AG10803 (cell line): ENCODE data around the gene LAMA3.
A peak's percentile ranks its signal among the peaks of the same experiment; 100 is the strongest.

Source experiments
- DNase-seq: peaks from one replicate; pipeline ENCODE4 v3.0.0; 2010; ENCODE audit warnings: low read depth
- H3K4me3 ChIP-seq: 2 replicates; pipeline ENCODE4 v1.5.1; 2011; ENCODE audit warnings: mild to moderate bottlenecking, low read length, control low read depth
- TF ChIP-seq, protein P1 (sequence below): conservative IDR thresholded peaks from 2 replicates; pipeline ENCODE4 v1.5.1; 2011; ENCODE audit warnings: mild to moderate bottlenecking, low read length, control low read depth, inconsistent platforms

Gene LAMA3

DNA sequence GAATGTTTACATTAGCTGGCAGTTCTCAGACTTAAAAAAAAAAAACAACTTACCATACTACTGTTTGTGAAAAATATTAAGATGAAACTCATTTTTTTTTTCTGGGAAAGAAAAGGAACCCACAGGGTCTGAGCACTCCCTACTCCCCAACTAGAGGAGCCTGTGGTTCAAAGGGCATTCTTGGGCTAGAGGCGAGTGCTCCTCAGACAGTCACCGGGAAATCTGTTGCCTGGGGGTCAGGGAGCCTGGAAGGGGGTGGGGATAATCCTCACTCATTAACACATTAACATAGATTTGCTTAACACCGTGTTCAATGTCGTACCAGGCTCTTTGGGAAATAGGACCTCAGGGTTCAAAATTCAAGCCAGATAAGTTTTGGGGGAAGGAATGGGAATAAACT lies 57.6 kb downstream of the LAMA3 start:
- TF ChIP-seq, protein P1, sequence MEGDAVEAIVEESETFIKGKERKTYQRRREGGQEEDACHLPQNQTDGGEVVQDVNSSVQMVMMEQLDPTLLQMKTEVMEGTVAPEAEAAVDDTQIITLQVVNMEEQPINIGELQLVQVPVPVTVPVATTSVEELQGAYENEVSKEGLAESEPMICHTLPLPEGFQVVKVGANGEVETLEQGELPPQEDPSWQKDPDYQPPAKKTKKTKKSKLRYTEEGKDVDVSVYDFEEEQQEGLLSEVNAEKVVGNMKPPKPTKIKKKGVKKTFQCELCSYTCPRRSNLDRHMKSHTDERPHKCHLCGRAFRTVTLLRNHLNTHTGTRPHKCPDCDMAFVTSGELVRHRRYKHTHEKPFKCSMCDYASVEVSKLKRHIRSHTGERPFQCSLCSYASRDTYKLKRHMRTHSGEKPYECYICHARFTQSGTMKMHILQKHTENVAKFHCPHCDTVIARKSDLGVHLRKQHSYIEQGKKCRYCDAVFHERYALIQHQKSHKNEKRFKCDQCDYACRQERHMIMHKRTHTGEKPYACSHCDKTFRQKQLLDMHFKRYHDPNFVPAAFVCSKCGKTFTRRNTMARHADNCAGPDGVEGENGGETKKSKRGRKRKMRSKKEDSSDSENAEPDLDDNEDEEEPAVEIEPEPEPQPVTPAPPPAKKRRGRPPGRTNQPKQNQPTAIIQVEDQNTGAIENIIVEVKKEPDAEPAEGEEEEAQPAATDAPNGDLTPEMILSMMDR: no peak
- H3K4me3 ChIP-seq: no peak overlapping the region
- DNase-seq: no peak

DNA sequence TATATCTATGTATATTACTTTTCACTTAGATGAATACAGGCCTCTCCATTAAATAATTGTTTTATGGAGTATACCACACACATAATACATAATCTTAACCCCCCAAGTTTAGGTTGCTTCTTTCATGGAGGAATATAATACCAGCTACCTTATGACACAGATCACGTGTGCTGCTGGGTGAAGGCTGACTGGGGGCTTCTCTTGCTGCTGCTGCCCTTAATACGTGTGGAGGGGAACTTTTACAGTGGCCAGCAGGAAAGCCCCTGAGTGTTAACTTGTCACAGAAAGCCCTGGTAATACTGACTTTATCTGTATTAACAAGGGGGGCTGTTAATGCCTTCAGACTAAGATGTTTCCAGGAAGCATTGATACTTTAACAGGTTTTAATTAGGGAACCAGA lies 63.1 kb downstream of the LAMA3 start:
- no peak for DNase-seq
- no peak overlapping the region for H3K4me3 ChIP-seq
- TF ChIP-seq, protein P1: no peak

DNA sequence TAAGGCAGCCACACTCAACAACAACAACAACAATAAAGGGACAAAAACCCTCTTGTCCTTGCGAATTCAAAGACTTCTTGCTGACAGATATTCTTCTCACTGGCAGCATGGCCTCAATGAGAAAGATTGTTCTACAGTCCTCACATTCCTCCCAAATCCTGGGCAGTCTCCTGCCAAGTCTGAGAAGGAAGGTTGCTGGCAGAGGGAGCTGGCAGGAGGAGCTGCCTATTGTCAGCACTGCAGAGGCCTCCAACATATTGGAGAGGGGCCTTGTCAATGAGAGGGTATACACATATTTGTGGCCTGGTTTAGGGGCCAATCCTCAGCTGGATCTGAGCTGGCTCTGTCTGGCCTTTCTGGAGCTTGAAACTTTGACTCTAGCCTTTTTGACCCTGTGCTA lies 63.5 kb downstream of the LAMA3 start:
- no peak overlapping the region for H3K4me3 ChIP-seq
- TF ChIP-seq, protein P1: no peak
- peak; percentile 30 for DNase-seq

DNA sequence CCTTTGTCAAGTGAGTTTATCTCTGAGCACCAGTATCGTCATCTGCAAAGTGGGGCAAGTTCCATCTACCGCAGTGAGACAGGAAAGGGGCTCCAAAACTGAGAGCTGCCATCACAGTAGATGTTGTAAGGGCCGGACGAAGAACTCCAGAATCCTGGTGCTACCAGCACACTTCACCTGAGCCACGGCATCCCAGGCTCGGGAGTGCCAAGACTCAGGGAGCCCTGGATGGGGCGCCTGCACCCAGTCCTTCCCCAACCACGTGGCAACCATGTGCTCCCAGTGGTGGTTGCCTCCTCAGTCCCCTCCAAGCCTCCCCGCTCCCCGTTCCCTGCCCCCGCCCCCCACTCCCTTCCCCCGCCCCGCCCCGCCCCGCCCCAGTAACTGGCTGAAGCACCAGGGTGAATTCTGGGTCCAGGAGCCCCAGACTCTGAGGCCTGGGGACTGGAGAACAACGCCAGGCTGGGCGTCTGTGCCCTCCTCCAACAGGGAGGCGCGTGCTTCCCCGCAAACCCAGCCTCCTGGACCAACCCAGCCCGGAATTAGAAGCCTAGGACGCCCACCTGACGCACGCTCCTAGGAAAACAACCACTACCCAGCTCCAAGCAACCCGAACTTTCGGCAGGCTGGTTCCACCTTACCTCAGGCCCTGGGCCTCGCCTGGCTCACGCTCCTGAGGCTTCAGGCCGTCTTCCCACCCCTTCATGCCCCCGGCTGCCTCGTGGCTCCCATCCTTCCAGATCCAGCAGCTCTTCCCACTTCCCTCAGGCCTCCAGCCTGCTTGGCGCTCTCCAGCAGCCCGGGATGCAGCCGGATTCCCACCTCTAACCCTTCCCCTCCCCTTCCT lies 67.6 kb downstream of the LAMA3 start:
- no peak for DNase-seq
- TF ChIP-seq, protein P1: no peak

DNA sequence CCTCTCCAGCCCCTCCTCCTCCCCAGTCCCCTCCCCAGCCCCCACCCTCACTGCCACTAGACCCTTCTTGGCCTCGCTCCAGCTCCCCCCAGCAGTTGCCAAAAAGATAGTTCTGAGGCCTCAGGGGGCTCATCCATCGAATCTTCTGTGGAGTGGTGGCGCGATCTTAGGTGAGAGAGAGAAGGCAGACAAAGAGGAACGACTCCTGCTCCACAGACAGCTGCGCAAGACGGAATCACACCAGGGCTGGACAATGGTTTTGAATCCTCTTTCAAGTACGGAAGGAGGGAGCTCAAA lies 68.1 kb downstream of the LAMA3 start:
- TF ChIP-seq, protein P1: no peak
- no peak for DNase-seq
- no peak overlapping the region for H3K4me3 ChIP-seq

More for the DNA sequence above, 67.6 kb downstream of the LAMA3 start:
- no peak overlapping the region for H3K4me3 ChIP-seq

DNA sequence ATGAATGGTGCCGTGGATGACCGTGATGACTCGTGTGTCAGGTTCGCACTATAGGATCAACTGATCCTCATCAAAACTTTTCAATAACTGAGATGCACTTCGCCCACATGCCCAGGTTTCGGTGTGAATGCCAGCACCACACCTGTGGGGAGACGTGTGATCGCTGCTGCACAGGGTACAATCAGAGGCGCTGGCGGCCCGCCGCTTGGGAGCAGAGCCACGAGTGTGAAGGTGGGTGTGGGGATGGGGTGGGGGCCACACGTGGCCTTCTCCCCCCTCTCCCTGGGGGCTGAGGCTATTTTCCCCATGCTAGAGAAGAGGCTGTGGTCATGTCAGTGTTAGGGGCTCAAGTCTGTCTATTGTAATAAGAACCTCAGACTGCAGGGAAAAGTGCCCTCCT lies 69.0 kb downstream of the LAMA3 start:
- TF ChIP-seq, protein P1: no peak
- no peak overlapping the region for H3K4me3 ChIP-seq
- DNase-seq: no peak

DNA sequence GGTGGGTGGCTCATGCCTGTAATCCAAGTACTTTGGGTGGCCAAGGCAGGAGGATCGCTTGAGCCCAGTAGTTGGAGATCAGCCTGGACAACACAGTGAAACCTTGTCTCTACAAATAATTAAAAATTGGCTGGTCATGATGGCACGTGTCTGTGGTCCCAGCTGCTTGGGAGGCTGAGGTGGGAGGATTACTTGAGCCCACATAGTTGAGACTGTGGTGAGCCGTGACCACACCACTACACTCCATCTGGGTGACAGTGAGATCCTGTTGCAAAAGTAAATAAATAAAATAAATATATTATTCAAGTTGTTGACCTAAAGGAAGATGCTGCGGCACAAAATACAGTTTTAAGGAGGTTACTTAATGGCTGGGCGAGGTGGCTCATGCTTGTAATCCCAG lies 72.7 kb downstream of the LAMA3 start:
- TF ChIP-seq, protein P1: no peak
- no peak for DNase-seq
- no peak overlapping the region for H3K4me3 ChIP-seq
